Left kidney (tissue), 2 donors: ENCODE measurements around the gene RARB. TPM values are rescaled to one million over a fixed set of nuclear protein-coding genes. Genes with fewer than 3 reads are reported as not detected.

ENCODE experiments used
- DNase-seq: peaks from one replicate; pipeline ENCODE4 v3.0.0-alpha.2; 2013
- polyA plus RNA-seq: library from polyadenylated mRNA; unstranded; fragments of 120-200 nt; gene quantifications from one replicate; pipeline ENCODE4 v1.2.1, GENCODE V29; 2013; ENCODE audit not compliant: insufficient read length

Gene RARB
- polyA plus RNA-seq, 1 donor: 50.7 TPM

DNA sequence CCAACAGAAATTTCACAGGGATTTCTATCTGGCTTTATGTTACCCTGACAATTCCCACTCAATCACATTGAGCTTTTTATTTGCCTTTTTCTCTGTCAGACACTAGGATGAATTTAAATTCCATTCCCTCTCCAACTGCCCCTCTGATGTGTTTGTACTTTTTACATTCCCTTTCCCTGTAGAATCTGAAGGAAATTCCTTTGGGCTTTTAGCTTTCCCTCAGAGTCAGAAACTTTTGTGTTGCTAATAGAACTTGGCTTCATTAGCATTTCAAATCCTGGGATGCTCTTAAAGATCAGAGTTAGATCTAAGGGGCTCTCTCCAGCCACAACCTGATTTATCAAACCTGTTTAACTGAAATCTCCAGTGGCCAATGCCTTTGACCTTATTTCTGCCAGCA, 7.9 kb upstream of the RARB start:
- no peak for DNase-seq

DNA sequence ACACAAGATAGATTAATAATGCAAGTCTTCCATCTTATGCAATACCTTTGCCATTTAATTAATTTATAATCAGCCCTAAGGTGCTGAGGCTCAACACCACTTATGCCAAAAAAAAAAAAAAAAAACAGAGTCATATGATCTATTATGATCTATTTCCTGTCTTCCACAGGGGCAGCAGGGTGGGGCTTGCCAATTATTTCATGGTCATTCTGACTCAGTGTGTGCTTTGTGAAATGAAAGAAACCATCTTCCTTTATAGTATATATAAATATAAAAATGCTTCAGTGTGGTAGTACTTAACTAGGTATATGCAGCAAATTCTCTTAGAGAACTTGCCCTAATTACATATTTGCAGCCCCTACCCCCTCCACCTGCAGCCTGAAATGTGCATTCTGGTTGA, 7.2 kb upstream of the RARB start:
- DNase-seq: no peak

DNA sequence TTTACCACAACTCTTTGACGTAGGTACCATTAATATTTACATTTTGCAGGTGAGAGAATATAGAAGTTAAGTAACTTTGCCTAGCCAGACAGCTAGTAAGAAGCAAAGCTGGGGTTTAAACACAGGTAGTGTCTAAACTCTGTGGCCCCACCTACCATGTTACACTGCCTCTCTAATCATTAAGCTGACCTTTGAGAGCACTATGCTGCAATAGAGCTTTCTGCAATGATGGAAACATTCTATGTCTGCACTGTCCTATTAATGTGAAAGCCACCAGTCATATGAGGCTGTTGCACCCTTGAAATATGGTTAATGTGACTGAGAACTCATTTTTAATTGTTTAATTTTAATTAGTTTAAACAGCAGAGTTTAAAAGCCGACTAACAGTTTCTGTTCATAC, 6.3 kb upstream of the RARB start:
- no peak for DNase-seq

DNA sequence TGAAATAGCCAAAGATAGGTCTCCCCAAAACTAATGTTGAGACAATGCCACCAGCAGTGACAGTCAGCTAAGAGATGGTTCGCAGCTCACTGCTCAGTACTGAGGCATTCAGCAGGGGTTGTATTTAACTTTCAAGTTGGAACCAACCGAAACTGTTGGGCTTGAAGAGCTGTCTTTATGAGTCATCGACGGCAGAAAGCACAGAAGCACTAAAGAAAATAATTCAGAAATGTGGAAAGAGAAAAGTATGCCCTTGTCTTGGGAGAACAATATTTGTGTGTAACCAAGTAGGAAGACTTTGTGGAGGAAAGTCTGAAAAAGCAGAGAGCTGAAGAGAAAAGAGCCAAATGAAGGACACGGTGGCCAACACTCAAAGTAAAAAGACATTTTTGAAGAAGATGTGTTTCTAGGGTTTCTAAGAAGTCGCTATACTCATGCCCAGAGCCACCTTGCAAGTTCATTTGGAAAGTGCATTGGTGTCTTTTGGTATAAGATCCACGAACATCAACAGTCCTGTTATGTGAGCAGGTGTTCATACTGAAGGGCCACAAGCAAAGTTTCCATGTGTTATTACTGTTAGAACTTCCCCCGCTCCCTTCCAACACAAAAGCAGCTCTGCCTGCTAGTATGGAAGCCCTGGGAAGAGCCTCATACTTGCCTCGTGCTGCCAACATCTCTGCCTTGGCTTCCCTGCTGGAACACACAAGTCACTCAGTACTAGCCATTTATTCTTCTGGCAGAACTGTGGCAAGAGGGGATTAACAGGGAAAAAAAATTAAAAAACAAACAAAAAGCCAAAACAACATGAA, 4.1 kb upstream of the RARB start:
- no peak for DNase-seq

DNA sequence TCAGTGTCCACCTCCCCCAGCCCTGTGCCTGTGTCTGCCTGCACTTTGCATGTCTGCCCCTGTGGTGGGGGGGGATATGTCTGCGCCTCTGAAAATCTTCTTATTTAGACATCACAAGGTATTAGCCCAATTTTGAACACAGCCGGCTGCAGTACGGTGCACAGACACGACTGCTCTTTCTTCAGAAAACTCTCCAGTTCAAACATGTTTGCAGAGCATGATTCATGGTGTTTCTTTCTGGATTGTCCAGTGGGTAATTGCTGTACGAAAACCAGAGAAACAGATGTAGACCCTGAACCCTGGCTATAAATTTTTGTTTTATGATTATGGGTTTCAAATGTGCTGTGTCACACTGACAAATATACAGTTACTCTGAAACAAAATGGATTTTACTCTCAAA, 3.4 kb upstream of the RARB start:
- DNase-seq: peak; percentile 79

DNA sequence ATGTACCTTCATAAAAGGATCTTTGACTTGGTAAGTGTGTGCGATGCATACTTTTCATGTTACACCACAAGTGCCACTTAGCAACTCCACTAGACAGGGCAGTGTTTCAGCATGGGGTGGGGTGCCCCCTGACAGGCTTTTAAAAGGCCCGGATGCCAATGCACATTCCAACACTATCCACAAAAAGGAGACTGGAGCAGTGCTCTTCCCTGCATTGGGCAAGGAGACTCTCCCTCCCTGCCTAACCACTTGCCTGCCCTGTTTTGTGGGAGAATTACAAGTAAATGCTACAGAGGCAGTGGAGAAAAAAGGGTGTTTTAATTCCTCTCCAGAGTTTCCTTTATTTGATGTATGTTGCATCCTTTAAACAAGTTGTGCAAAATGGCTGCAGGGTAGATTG, 1.7 kb upstream of the RARB start:
- no peak for DNase-seq

DNA sequence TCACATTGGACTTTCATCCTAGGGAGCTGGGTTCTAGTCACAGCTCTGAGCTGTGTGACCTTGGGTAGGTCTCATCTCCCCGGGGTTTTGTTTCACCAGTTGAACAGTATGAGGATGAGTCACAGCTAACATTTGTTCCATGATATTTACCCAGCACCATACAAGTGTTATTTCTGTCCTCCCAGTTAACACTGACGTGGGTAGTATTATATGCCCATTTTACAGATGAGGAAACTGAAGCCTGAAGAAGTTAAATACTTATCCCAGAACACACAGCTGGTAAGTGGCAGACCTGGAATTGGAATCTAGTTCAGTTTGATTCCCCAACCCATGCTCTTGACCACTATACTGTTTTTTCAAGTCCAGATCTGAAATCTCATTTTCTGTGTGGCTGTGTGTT, 908 bp upstream of the RARB start:
- no peak for DNase-seq

DNA sequence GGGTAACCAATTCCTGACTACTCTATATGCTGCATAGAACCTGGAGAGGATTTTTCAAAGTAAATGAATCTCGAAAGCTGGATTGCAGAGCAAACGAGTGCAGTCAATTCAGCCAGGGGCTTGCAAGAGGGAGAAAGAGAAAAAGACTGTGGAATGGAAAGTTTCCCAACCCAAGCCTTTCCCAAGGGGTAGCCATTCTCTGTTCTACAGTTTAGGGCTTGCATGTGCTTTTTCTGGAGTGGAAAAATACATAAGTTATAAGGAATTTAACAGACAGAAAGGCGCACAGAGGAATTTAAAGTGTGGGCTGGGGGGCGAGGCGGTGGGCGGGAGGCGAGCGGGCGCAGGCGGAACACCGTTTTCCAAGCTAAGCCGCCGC, 511 bp upstream of the RARB start:
- peak; percentile 53 for DNase-seq

DNA sequence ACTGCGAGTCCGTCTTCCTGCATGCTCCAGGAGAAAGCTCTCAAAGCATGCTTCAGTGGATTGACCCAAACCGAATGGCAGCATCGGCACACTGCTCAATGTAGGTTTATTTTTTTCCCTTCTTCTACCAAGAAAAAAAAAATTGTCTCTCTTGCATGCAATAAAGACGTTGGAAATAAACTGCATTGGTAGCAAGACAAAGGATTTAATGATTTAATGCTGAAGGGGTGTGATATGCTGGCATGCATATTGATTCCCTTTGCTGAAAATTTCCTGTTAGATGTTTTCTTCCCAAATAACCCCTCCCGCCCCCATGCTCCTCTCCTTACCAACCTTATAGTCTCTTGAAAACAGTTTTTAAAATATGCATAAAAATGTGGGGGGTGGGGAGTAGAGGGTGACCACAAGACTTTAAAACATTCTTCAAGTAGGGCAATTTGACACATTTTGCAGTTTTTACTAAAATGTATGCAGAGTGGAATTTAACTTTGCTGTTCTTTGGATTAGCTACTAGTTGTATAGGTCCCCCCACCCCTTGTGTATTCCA, 799 bp downstream of the RARB start:
- DNase-seq: no peak

DNA sequence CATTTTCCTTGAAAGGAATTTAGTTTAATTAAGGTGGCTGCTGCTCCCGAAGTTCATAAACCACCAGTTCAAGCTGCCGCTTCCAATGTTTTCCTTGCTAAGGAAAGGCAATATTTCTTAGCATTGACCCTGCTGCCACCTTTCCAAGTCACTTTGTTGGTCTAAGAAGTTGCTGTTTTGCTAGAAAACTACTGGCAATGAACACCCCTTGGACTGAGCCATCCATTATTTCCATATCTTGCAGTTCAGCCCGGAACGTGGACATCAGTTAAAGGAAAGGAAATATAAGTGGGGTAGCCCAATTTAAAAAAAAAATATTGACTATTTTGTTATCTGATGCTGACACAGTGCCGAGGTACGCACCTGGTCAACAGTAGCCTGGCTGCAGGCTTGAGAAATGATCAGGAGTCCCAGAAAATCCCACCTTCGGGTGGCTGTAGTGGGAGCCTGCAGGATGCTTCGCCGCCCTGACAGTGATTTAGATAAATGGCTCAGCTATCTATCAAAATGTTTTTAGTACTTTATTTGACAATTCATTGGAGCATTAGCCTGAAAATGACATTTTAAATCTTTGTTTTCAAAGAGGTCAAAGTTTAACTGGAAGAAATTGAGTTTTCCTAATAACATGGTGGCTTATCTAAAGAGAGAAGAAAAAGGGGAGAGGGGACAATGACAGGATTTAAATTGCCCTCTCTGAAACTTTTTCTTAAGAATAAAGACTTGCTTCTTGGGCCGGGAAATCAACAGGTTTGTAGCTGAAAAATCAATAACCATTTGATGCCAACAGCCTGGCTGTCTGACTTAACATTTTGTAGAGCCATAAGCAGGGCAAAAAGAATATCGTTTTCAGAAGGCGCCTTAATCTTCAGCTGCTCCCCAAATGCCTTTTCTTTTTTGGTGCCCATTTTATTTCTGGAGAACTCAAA, 1.6 kb downstream of the RARB start:
- DNase-seq: peak; percentile 76

DNA sequence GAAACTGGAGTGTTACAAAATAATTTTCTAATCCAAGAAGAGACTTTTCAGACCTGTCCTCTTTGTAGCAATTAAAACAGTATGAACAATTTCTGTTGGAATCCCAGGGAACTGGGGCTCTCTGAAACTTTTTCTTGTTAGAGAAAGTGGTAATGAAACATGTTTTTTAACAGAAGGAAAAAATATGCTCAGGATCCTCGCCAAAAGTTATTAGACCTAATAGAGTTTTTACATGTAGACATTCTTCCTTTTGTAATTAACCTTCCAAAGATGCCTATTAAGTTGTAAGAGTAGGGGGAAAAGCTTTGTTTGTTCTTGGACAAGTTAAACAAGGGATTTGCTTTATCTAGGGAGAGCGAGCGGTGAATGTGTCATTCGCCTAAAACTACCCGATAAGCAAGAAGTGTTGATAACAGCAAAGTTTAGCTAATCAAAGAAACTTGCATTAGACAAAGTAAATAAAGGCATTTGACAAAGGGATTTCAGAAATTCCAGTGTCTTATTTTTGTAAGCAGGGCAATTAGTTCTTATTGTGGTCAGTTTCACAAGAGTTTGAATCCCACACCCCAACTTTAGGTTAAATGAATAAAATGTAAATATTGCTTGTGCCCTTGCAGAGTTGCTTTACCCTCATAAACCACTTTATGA, 2.3 kb downstream of the RARB start:
- no peak for DNase-seq

DNA sequence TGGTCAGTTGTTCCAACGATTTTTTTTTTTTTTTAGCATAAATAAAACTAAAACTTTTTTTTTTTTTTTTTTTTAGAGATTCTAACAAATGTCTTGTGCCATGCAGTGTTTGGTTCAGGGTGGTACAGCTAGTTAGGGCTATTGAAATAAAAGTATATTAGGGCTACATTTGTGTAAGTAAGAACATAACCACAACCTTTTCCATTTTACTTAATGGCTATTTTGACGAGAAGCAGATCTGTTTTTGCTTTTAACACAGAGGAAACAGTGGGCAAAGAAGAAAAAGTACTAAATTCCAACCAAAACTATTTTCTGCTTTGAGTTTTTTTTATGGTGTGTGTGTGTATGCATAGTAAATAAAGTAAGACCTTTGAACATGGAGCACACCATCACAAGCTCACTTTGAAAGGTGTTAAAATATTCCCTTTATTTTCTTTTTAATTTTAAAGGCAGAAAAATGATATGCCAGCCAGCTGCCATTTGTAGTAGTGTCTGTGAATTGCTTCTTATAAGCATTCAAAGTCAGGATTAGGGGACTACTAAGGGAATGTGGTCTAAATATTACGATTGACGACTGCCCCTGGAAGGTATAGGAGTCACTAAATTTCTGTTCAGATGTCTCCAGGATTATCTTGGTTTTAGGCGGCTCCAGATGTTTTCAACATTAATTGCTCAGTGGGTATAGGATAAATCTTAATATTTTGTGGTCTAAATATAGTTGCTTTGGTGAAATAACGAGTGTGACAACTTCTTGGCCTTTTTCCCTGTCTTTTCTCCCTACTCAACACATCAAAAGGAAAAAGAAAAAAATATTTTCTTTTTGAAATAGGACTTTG, 3.1 kb downstream of the RARB start:
- no peak for DNase-seq

DNA sequence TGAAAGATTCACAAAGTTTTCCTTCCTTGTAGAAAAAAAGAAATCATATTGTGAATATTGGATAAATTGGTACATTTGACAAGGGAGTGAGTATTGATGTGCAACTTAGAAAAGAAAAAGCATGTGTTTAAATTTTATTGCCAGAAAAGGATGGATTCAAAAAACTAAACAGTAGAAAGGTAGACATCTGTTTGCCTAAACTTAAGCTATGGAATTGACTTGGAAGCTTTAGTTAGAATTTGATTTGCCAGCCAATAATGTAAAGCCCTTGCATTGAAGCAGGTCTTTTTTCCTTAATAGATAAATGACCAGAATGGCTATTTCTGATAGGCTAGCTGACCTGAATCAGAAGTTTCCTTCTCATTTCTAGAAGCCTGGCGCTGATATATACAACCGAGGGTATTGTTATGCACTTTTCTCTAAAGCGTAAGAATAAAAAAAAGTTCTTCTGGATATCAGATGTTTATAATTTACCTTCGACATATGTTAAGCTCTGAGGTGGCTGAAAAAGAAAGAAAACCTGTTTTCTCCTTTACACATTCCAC, 4.2 kb downstream of the RARB start:
- DNase-seq: no peak

DNA sequence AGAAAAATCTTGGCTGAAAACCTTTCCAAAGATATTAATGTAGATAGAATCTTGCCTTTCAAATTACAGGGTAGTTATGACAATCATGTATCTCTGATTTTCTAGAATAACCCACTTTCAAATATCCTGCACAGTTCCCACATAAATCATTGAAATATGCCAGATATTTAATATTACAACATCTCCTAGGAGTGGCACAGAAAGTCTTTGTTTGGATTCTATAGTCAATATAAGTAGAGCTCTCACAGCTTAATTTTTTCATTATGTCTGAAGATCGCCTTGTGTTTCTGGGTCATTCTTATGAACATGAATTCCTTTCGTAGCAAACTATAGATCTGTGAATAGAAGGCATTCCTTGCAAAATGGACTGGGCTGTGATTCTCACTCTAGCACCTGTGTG, 5.0 kb downstream of the RARB start:
- DNase-seq: no peak

DNA sequence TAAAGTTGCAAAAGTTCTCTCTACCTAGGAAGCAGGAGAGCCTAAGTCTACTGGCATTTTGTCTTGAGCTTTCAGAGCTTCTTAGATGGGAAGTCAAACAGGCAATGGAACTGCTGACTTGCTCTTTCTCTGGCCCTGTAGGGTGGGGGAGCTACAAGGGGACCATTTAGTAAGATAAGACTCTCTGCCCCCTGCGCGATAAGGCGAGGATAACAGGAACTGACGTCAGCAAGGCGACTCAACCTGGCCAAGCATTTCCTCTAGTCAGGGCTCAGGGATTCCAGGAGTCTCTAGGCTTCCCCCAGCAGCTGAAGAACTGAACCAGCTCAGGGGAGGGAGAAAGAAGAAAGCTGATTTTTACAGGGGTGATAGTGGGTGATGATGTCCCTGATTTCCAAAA, 5.8 kb downstream of the RARB start:
- no peak for DNase-seq

DNA sequence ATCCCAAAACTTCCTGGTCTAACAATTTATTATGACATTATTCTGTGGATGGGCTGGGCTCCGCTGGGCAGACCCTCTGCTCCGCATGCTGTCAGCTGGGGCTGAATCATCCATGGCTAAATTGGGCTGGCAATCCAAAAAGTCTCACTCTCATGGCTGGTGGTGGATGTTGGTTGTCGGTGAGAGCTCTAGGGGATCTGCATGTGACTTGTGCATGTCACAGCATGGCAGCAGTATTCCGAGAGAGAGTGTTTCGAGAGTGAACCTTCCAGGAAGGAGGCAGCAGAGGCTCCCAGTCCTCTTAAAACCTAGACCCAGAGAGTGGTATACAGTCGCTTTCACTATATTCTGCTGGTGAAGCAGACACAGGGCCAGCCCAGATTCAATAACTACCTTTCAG, 9.9 kb downstream of the RARB start:
- DNase-seq: no peak

DNA sequence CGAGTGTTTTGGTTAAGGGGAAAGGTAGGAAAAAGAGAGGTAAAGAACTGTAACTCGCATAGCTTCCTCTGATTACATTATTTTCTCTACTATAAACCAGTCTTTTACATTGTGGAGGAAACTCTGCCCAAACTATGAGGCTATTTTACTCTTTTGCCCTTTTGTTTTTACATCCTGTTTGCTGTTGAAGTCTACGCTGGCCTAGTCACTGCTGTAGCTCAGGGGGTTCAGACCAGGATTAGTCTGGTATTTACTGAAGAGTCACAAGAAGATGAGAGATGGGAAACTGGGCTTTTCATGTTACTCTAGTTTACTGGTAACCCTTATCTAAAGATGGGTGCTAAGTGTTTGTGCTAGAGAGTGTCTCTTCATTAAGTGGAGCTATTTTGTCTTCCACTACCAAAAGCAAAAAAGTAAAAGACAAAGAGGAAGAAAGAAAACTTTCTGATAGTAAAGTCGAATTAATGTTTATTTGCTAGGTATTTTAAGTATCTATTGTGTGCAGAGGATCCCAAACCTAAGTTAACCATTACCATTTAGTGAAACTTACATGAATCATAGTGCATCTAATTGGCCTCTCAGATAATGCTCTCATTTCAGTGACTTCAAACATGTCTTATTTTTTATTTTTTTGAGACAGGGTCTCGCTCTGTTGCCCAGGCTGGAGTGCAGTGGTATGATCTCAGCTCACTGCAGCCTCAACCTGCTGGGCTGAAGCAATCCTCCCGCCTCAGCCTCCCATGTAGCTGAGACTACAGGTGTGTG, 10.9 kb downstream of the RARB start:
- DNase-seq: no peak

DNA sequence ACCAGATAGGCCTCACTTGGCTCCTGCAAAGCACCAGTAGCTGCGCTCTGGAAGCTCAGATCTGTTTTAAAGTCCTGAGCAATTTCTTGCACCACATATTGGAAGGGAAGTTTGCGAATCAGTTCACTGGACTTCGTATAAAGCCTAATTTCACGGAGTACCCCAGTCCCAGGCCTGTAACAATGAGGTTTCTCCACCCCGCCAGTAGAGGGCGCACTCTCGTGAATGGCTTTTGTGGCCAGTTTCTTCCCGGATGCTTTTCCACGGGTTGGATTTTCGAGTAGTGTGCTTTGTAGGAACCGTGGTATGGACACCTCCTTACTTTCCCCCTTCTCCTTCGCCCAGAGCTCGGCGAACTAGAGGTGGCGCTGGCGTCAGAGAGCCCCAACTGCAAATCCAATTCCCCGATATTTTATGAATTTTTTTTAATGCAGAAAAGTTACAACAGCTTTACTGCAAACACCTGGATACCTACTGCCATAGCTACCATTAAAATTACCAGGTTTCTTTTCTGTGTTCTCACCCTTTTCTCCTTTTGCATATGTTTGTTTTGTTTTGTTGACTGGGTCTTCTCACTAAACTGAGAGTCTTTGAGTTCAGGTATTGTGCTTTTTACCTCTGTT, 13.3 kb downstream of the RARB start:
- no peak for DNase-seq

DNA sequence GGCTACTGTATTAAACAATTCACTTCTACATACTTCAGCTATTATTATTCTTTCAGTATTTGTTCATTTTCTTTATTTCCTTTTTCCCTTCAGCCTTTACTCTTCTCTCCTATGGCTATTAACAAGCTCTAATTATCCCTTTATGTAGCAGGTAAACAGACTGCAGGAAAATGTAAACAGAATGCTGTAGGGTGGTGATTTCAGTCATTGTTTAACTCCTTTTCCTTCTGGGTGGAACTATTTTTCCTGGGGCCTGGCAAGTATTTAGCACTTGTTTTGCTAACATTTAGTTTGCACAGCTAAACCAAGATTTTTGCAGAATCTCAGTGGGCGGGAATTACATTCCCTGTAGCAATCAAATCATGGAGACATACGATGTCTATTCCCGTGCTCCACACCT, 14.4 kb downstream of the RARB start:
- DNase-seq: no peak

DNA sequence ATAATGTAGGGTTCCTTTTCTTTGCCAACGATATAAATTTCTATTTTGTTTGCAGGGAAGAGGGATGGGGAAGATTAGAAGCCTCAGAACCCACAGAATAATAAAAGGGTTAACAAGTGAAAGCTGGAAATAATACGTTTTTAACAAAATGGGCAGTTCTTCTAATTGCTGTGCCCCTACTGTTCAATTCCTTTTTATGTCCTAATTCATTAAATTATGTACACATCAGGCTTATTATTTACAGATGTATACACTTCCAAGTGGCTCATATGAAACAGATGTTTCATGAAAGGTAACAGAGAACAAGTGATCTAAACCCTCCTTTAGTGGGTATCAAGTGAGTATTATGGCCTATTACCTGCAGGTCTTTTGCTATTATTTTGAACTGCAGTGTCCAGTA, 16.2 kb downstream of the RARB start:
- no peak for DNase-seq
